ENCODE results near the gene LRRC8B.

DNA sequence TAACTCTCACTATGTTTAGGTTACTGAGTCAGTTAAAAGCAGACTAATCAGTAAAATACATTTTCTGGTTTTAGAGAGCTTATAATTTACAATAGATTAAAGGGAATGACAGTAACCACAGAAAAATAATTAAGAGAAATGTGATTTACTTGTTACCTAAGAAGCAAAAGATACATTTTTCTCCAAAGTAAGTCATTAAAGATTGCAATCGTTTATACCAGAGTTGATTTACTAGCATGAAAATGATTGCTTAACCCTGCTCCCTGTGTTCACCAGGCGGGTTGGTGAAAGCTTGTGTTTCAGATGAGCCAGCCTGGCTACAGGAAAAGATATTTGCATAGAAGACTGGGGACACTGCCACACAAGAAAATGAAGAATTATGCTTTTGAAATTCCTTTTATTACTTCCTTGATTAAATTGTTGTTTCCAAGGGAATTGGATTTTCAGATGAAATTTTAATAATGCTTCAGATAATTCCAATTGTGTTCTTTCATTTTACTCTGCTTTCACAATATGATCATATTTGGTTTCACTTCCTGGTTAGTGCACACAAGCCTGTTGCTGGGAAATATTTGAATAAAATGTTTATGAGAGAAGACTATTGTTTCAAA lies 27.9 kb downstream of the LRRC8B start:
- TF ChIP-seq, protein P1, sequence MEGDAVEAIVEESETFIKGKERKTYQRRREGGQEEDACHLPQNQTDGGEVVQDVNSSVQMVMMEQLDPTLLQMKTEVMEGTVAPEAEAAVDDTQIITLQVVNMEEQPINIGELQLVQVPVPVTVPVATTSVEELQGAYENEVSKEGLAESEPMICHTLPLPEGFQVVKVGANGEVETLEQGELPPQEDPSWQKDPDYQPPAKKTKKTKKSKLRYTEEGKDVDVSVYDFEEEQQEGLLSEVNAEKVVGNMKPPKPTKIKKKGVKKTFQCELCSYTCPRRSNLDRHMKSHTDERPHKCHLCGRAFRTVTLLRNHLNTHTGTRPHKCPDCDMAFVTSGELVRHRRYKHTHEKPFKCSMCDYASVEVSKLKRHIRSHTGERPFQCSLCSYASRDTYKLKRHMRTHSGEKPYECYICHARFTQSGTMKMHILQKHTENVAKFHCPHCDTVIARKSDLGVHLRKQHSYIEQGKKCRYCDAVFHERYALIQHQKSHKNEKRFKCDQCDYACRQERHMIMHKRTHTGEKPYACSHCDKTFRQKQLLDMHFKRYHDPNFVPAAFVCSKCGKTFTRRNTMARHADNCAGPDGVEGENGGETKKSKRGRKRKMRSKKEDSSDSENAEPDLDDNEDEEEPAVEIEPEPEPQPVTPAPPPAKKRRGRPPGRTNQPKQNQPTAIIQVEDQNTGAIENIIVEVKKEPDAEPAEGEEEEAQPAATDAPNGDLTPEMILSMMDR (IDR thresholded peaks at IDR 0.05; ENCODE audit: low read depth, low read length), result no peak
- TF ChIP-seq EZH2phosphoT487 (IDR thresholded peaks at IDR 0.05; ENCODE audit: low read depth), result no peak
